Neural progenitor cell (in vitro differentiated cells): Measurements from ENCODE around the gene KAZN.

Experiments
- EZH2 ChIP-seq: fragments of 200-600 bp; sonication (generic); IDR thresholded peaks from 2 replicates; pipeline ENCODE4 v1.6.1; 2017; ENCODE audit warnings: antibody characterized with exemption, mild to moderate bottlenecking, moderate library complexity
- TF ChIP-seq, protein P1 (sequence below): fragments of 200-600 bp; sonication (generic); IDR thresholded peaks from 2 replicates; pipeline ENCODE4 v1.5.1; 2017; ENCODE audit warnings: antibody characterized with exemption, mild to moderate bottlenecking

DNA sequence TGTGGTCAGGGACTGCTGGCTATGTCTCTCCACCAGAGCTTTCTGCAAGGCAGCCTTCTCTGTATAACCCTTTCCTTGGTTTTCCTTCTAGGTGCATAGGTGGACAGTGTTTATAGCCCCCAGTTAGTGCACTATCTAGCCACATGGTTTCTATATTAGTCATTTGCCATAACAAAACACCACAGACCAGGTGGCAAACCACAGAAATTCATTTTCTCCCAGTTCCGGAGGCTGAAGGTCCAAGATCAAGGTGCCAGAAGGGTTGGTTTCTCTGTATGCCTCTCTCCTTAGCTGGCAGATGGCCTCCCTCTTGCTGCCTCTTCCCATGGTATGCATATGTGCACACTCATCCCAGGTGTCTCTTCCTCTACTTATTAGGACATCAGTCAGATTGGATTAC is 106.4 kb downstream of the KAZN start:
- TF ChIP-seq, protein P1, sequence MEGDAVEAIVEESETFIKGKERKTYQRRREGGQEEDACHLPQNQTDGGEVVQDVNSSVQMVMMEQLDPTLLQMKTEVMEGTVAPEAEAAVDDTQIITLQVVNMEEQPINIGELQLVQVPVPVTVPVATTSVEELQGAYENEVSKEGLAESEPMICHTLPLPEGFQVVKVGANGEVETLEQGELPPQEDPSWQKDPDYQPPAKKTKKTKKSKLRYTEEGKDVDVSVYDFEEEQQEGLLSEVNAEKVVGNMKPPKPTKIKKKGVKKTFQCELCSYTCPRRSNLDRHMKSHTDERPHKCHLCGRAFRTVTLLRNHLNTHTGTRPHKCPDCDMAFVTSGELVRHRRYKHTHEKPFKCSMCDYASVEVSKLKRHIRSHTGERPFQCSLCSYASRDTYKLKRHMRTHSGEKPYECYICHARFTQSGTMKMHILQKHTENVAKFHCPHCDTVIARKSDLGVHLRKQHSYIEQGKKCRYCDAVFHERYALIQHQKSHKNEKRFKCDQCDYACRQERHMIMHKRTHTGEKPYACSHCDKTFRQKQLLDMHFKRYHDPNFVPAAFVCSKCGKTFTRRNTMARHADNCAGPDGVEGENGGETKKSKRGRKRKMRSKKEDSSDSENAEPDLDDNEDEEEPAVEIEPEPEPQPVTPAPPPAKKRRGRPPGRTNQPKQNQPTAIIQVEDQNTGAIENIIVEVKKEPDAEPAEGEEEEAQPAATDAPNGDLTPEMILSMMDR: no peak
- TF ChIP-seq EZH2: no peak
